Endothelial cell (in vitro differentiated cells): ENCODE data around the gene JADE3. TPM values are rescaled to one million over a fixed set of nuclear protein-coding genes. Genes with fewer than 3 reads are reported as not detected.

ENCODE experiments used
- DNase-seq: peaks from one replicate; pipeline ENCODE4 v3.0.0; 2021; ENCODE audit warnings: low spot score
- H3K27ac Mint-ChIP-seq: one replicate; pipeline ENCODE4 v1.8.0; 2021; ENCODE audit warnings: mixed read lengths, inconsistent platforms; ENCODE audit not compliant: unreplicated experiment
- H3K27me3 Mint-ChIP-seq: one replicate; pipeline ENCODE4 v1.8.0; 2021; ENCODE audit warnings: mild to moderate bottlenecking, moderate library complexity, mixed read lengths, inconsistent platforms; ENCODE audit not compliant: unreplicated experiment
- H3K36me3 Mint-ChIP-seq: one replicate; pipeline ENCODE4 v1.8.0; 2021; ENCODE audit warnings: mild to moderate bottlenecking, low read depth, mixed read lengths, inconsistent platforms; ENCODE audit not compliant: unreplicated experiment
- H3K4me1 Mint-ChIP-seq: one replicate; pipeline ENCODE4 v1.8.0; 2021; ENCODE audit warnings: mild to moderate bottlenecking, mixed read lengths, inconsistent platforms; ENCODE audit not compliant: unreplicated experiment
- H3K4me3 Mint-ChIP-seq: one replicate; pipeline ENCODE4 v1.8.0; 2021; ENCODE audit warnings: mild to moderate bottlenecking, mixed read lengths, inconsistent platforms; ENCODE audit not compliant: unreplicated experiment
- H3K9me3 Mint-ChIP-seq: one replicate; pipeline ENCODE4 v1.8.0; 2021; ENCODE audit warnings: mixed read lengths, inconsistent platforms; ENCODE audit not compliant: unreplicated experiment
- CTCF ChIP-seq: fragments of 200-600 bp; sonication (generic); IDR thresholded peaks from one replicate; pipeline ENCODE4 v1.5.0; 2021; ENCODE audit warnings: antibody characterized with exemption; ENCODE audit not compliant: unreplicated experiment
- total RNA-seq: library from RNA; stranded (reverse); fragmentation: NEBNext Ultra II Directional; extraction: Animal tissue kit (Norgen Biotek cat#: 25700); gene quantifications from one replicate; pipeline ENCODE4 v1.2.1, GENCODE V29; 2021; ENCODE audit not compliant: unreplicated experiment

JADE3 gene
- total RNA-seq, 1 donor from 2014 or later = 17.4 TPM

DNA sequence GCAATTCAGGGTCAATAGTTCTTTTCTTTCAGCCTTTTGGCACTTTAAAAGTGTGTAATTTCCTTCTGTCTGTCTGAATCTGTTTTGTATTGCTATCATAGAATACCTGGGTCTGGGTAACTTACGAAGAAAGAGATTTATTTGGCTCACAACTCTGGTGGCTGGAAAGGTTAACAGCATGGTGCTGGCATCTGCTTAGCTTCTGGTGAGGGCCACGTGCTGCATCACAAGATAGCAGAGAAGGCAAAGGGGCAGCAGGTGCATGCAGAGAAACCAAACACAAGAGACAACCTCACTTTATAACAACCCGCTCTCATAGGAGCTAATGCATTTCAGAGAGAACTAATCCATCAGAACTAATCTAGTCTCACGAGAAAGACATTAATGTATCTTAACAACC, 184.8 kb downstream of the JADE3 start:
- Mint-ChIP-seq H3K4me1 (no peaks in the 10 kb centered on the region), H3K9me3 (no peaks in the 10 kb centered on the region), H3K36me3 (no peaks in the 10 kb centered on the region), H3K27ac (no peak overlapping the region), H3K4me3 (no peak overlapping the region), H3K27me3 (no peaks in the 10 kb centered on the region)
- DNase-seq = no peak
- TF ChIP-seq CTCF = no peak

DNA sequence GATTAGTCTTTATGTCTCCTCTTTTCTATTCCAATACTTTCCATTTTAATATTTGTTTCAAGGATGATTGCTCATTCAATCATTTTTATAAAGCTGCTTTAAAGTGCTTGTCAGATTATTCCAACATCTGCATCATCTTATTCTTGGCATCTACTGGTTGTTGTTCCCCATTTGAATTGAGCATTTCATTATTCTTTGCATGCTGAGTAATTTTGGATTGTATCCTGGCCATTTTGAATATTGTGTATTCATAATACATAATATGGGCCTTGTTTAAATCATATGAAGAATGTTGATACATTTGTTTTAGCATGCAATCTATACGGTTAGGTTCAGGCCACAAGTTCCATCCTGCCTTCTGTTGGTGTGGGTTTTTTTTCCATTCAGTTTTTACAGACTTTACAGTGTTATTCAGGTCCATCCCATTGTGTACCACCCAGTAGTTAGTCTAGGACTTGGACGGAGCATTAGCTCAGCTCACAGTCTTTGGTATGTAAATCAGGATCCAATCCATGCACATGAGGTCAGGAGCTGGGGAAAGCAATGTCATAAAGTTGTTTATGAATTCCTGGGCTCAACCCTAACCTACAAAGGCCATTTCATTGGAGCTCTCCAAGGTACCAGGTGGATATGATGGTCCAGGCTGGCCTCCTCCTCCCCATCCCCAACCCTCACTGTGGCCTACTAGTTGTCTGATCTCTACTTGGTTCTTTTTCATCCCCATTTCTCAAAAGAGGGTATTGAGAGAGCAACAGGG, 186.3 kb downstream of the JADE3 start:
- Mint-ChIP-seq H3K36me3 (no peaks in the 10 kb centered on the region), H3K4me3 (no peak overlapping the region), H3K9me3 (no peaks in the 10 kb centered on the region), H3K27me3 (no peaks in the 10 kb centered on the region), H3K27ac (no peak overlapping the region), H3K4me1 (no peaks in the 10 kb centered on the region)
- no peak for DNase-seq
- TF ChIP-seq CTCF = no peak

GRCh38 chrX:47101206-47101605, 189.0 kb downstream of the JADE3 start:
- H3K27ac Mint-ChIP-seq = no peak overlapping the region
- H3K4me3 Mint-ChIP-seq = no peak overlapping the region
- no peaks in the 10 kb centered on the region for H3K36me3 Mint-ChIP-seq
- H3K9me3 Mint-ChIP-seq = no peaks in the 10 kb centered on the region
- H3K27me3 Mint-ChIP-seq = peaks cover 2% of the 10 kb centered on the region
- no peak for DNase-seq
- no peak for TF ChIP-seq CTCF
- H3K4me1 Mint-ChIP-seq = no peaks in the 10 kb centered on the region

Other genes starting within 250 kb of the JADE3 start
- gene SLC9A7, start 153.3 kb upstream of the JADE3 start, total RNA-seq = 11.4 TPM
- gene RP2, start 75.4 kb upstream of the JADE3 start, total RNA-seq = 16.6 TPM
- 0.54 TPM for gene RGN, start 166.0 kb downstream of the JADE3 start, total RNA-seq
- gene NDUFB11, start 232.3 kb downstream of the JADE3 start, total RNA-seq = 81.5 TPM
- 42.1 TPM for gene RBM10, start 232.8 kb downstream of the JADE3 start, total RNA-seq